Measurements from ENCODE around the gene NMNAT2. TPM values are rescaled to one million over a fixed set of nuclear protein-coding genes. Genes with fewer than 3 reads are reported as not detected.

Gene NMNAT2
- total RNA-seq, 5 donors from 2014 or later (not counting 1 experiment from before 2014, with no cell fraction given), result 0.16 TPM; not detected in 4

GRCh38 chr1:183285256-183285655 lies 132.9 kb downstream of the NMNAT2 start:
- ChIA-PET POLR2A (no interaction called here), CTCF (no interaction called here)
- no peaks in the 10 kb centered on the region for H3K4me1 ChIP-seq (ENCODE audit: control insufficient read depth in 1 of 2, extremely low read depth in 1 of 2, insufficient read depth in 2 of 2, low read length in 2 of 2)
- DNase-seq (no peak), ATAC-seq (replicated peaks in 1 of 4) (no peak)
- Mint-ChIP-seq H3K9me3 (no peaks in the 10 kb centered on the region), H3K27ac (no peak overlapping the region), H3K27me3 (peaks cover 11 to 18% of the 10 kb centered on the region in 2 donors), H3K36me3 (no peaks in the 10 kb centered on the region), H3K4me1 (peaks cover 0 to 6% (median 0%) of the 10 kb centered on the region in 3 donors), H3K4me3 (no peak overlapping the region)
- no peaks in the 10 kb centered on the region for H3K36me3 ChIP-seq (ENCODE audit: control insufficient read depth in 2 of 2, extremely low read depth in 1 of 2, insufficient read depth in 1 of 2, low read length in 1 of 2)
- WGBS (ENCODE audit: insufficient coverage), result no CpG with 5 or more reads among the region's 1 CpG
- H3K4me3 ChIP-seq (ENCODE audit: control insufficient read depth in 1 of 2, extremely low read depth in 1 of 2, low read length in 1 of 2), result no peak overlapping the region
- H3K27ac ChIP-seq (ENCODE audit: low read length), result no peak overlapping the region
- no peaks in the 10 kb centered on the region for H3K9me3 ChIP-seq
- H3K27me3 ChIP-seq (replicated peaks in 1 of 2; ENCODE audit: control insufficient read depth in 2 of 2, extremely low read depth in 1 of 2, insufficient read depth in 2 of 2, low read length in 1 of 2), result peaks cover 0 to 19% of the 10 kb centered on the region in 2 experiments

- 20% methylated on average over 1 of the region's 5 CpGs for WGBS (ENCODE audit: insufficient coverage)
- ChIA-PET POLR2A (no interaction called here), CTCF (interaction anchor here in 1 of 2 donors (0.6 to 1.5 kb wide), 3 partner anchors 9 to 60 kb away, joined by 3 to 6 read pairs (median 4); no protein-coding TSS in a partner anchor)
- Histone ChIP-seq H3K9me3 (no peaks in the 10 kb centered on the region), H3K4me1 (ENCODE audit: control insufficient read depth in 1 of 2, extremely low read depth in 1 of 2, insufficient read depth in 2 of 2, low read length in 2 of 2) (no peaks in the 10 kb centered on the region), H3K36me3 (ENCODE audit: control insufficient read depth in 2 of 2, extremely low read depth in 1 of 2, insufficient read depth in 1 of 2, low read length in 1 of 2) (no peaks in the 10 kb centered on the region), H3K4me3 (ENCODE audit: control insufficient read depth in 1 of 2, extremely low read depth in 1 of 2, low read length in 1 of 2) (no peak overlapping the region), H3K27ac (ENCODE audit: low read length) (no peak overlapping the region), H3K27me3 (replicated peaks in 1 of 2; ENCODE audit: control insufficient read depth in 2 of 2, extremely low read depth in 1 of 2, insufficient read depth in 2 of 2, low read length in 1 of 2) (peaks cover 0 to 15% of the 10 kb centered on the region in 2 experiments)
- ATAC-seq (replicated peaks in 1 of 4) (no peak), DNase-seq (no peak)
- Mint-ChIP-seq H3K4me3 (no peak overlapping the region), H3K27me3 (peaks cover 9 to 18% of the 10 kb centered on the region in 2 donors), H3K9me3 (no peaks in the 10 kb centered on the region), H3K4me1 (peaks cover 0 to 8% (median 3%) of the 10 kb centered on the region in 3 donors), H3K27ac (no peak overlapping the region), H3K36me3 (no peaks in the 10 kb centered on the region)
These were observed 134.1 kb downstream of the NMNAT2 start for GRCh38 chr1:183284086-183284485.

GRCh38 chr1:183283286-183283685 lies 134.9 kb downstream of the NMNAT2 start:
- H3K27ac ChIP-seq (ENCODE audit: low read length), result no peak overlapping the region
- DNase-seq (no peak), ATAC-seq (replicated peaks in 1 of 4) (no peak)
- Mint-ChIP-seq H3K27ac (no peak overlapping the region), H3K27me3 (peaks cover 9 to 18% of the 10 kb centered on the region in 2 donors), H3K4me1 (peaks cover 0 to 11% (median 6%) of the 10 kb centered on the region in 3 donors), H3K4me3 (no peak overlapping the region), H3K9me3 (no peaks in the 10 kb centered on the region), H3K36me3 (no peaks in the 10 kb centered on the region)
- no peaks in the 10 kb centered on the region for H3K36me3 ChIP-seq (ENCODE audit: control insufficient read depth in 2 of 2, extremely low read depth in 1 of 2, insufficient read depth in 1 of 2, low read length in 1 of 2)
- no peaks in the 10 kb centered on the region for H3K4me1 ChIP-seq (ENCODE audit: control insufficient read depth in 1 of 2, extremely low read depth in 1 of 2, insufficient read depth in 2 of 2, low read length in 2 of 2)
- WGBS (ENCODE audit: insufficient coverage), result 63% methylated on average over 1 of the region's 5 CpGs
- H3K9me3 ChIP-seq, result no peaks in the 10 kb centered on the region
- POLR2A ChIA-PET, result no interaction called here
- H3K27me3 ChIP-seq (replicated peaks in 1 of 2; ENCODE audit: control insufficient read depth in 2 of 2, extremely low read depth in 1 of 2, insufficient read depth in 2 of 2, low read length in 1 of 2), result peaks cover 0 to 13% of the 10 kb centered on the region in 2 experiments
- no peak overlapping the region for H3K4me3 ChIP-seq (ENCODE audit: control insufficient read depth in 1 of 2, extremely low read depth in 1 of 2, low read length in 1 of 2)
- CTCF ChIA-PET, result interaction anchor here (0.5 to 1.5 kb wide), 4 partner anchors 8 to 59 kb away, joined by 3 to 6 read pairs (median 4); no protein-coding TSS in a partner anchor

GRCh38 chr1:183282101-183282855 lies 135.9 kb downstream of the NMNAT2 start:
- Histone ChIP-seq H3K4me3 (ENCODE audit: control insufficient read depth in 1 of 2, extremely low read depth in 1 of 2, low read length in 1 of 2) (no peak overlapping the region), H3K4me1 (ENCODE audit: control insufficient read depth in 1 of 2, extremely low read depth in 1 of 2, insufficient read depth in 2 of 2, low read length in 2 of 2) (no peaks in the 10 kb centered on the region), H3K9me3 (no peaks in the 10 kb centered on the region), H3K36me3 (ENCODE audit: control insufficient read depth in 2 of 2, extremely low read depth in 1 of 2, insufficient read depth in 1 of 2, low read length in 1 of 2) (no peaks in the 10 kb centered on the region), H3K27me3 (replicated peaks in 1 of 2; ENCODE audit: control insufficient read depth in 2 of 2, extremely low read depth in 1 of 2, insufficient read depth in 2 of 2, low read length in 1 of 2) (peaks cover 0 to 13% of the 10 kb centered on the region in 2 experiments), H3K27ac (ENCODE audit: low read length) (no peak overlapping the region)
- WGBS (ENCODE audit: insufficient coverage), result 80% methylated on average over 6 of the region's 9 CpGs
- no peak overlapping the region for H3K4me3 Mint-ChIP-seq
- no peaks in the 10 kb centered on the region for H3K36me3 Mint-ChIP-seq
- peaks cover 0 to 11% (median 6%) of the 10 kb centered on the region in 3 donors for H3K4me1 Mint-ChIP-seq
- DNase-seq (no peak), ATAC-seq (replicated peaks in 1 of 4) (no peak)
- no peak overlapping the region for H3K27ac Mint-ChIP-seq
- ChIA-PET POLR2A (no interaction called here), CTCF (interaction anchor here (0.5 to 1.5 kb wide), 7 partner anchors 7 to 770 kb away, joined by 3 to 4 read pairs (median 3); no protein-coding TSS in a partner anchor)
- no peaks in the 10 kb centered on the region for H3K9me3 Mint-ChIP-seq
- peaks cover 9 to 18% of the 10 kb centered on the region in 2 donors for H3K27me3 Mint-ChIP-seq

GRCh38 chr1:183281553-183282091 lies 136.6 kb downstream of the NMNAT2 start:
- Mint-ChIP-seq H3K27me3 (peaks cover 8 to 18% of the 10 kb centered on the region in 2 donors), H3K9me3 (no peaks in the 10 kb centered on the region), H3K36me3 (no peaks in the 10 kb centered on the region), H3K4me3 (no peak overlapping the region), H3K27ac (no peak overlapping the region), H3K4me1 (peaks cover 0 to 11% (median 6%) of the 10 kb centered on the region in 3 donors)
- Histone ChIP-seq H3K4me3 (ENCODE audit: control insufficient read depth in 1 of 2, extremely low read depth in 1 of 2, low read length in 1 of 2) (no peak overlapping the region), H3K9me3 (no peaks in the 10 kb centered on the region), H3K36me3 (ENCODE audit: control insufficient read depth in 2 of 2, extremely low read depth in 1 of 2, insufficient read depth in 1 of 2, low read length in 1 of 2) (no peaks in the 10 kb centered on the region), H3K27me3 (replicated peaks in 1 of 2; ENCODE audit: control insufficient read depth in 2 of 2, extremely low read depth in 1 of 2, insufficient read depth in 2 of 2, low read length in 1 of 2) (peaks cover 0 to 13% of the 10 kb centered on the region in 2 experiments), H3K27ac (ENCODE audit: low read length) (no peak overlapping the region), H3K4me1 (ENCODE audit: control insufficient read depth in 1 of 2, extremely low read depth in 1 of 2, insufficient read depth in 2 of 2, low read length in 2 of 2) (no peaks in the 10 kb centered on the region)
- POLR2A ChIA-PET, result no interaction called here
- ATAC-seq (replicated peaks in 1 of 4) (peak; percentile 55 to 70 (median 61)), DNase-seq (peak; percentile 11 to 72 (median 54))
- WGBS (ENCODE audit: insufficient coverage), result 64% methylated on average over 7 of the region's 12 CpGs
- CTCF ChIA-PET, result interaction anchor here (0.5 to 1.1 kb wide), 3 partner anchors 11 to 633 kb away, joined by 3 to 4 read pairs (median 3); no protein-coding TSS in a partner anchor

- Mint-ChIP-seq H3K27me3 (peaks cover 8 to 18% of the 10 kb centered on the region in 2 donors), H3K27ac (no peak overlapping the region), H3K36me3 (no peaks in the 10 kb centered on the region), H3K4me1 (peaks cover 0 to 11% (median 6%) of the 10 kb centered on the region in 3 donors), H3K4me3 (no peak overlapping the region), H3K9me3 (no peaks in the 10 kb centered on the region)
- Histone ChIP-seq H3K4me3 (ENCODE audit: control insufficient read depth in 1 of 2, extremely low read depth in 1 of 2, low read length in 1 of 2) (no peak overlapping the region), H3K27ac (ENCODE audit: low read length) (no peak overlapping the region), H3K9me3 (no peaks in the 10 kb centered on the region), H3K36me3 (ENCODE audit: control insufficient read depth in 2 of 2, extremely low read depth in 1 of 2, insufficient read depth in 1 of 2, low read length in 1 of 2) (no peaks in the 10 kb centered on the region), H3K4me1 (ENCODE audit: control insufficient read depth in 1 of 2, extremely low read depth in 1 of 2, insufficient read depth in 2 of 2, low read length in 2 of 2) (no peaks in the 10 kb centered on the region), H3K27me3 (replicated peaks in 1 of 2; ENCODE audit: control insufficient read depth in 2 of 2, extremely low read depth in 1 of 2, insufficient read depth in 2 of 2, low read length in 1 of 2) (peaks cover 0 to 13% of the 10 kb centered on the region in 2 experiments)
- WGBS (ENCODE audit: insufficient coverage), result no CpG with 5 or more reads among the region's 2 CpGs
- ChIA-PET POLR2A (no interaction called here), CTCF (interaction anchor here in 1 of 2 donors (0.9 to 1.1 kb wide), 2 partner anchors 404 to 635 kb away, joined by 3 read pairs; no protein-coding TSS in a partner anchor)
- ATAC-seq (replicated peaks in 1 of 4) (no peak), DNase-seq (no peak)
These were observed 137.1 kb downstream of the NMNAT2 start for GRCh38 chr1:183281039-183281438.

Data from T-cell (primary cell).